ENCODE data around the gene SPRYD3.

GRCh38 chr12:53056901-53057300 is 22.3 kb downstream of the SPRYD3 start:
- TF ChIP-seq USF2 (IDR thresholded peaks at IDR 0.05; ENCODE audit: low read depth, low read length) (no peak), CTCF (conservative IDR thresholded peaks at IDR 0.05; ENCODE audit: low read depth, low read length) (no peak), POLR2A (IDR thresholded peaks at IDR 0.05; ENCODE audit: low read depth, low read length) (no peak), RCOR1 (IDR thresholded peaks at IDR 0.05; ENCODE audit: insufficient replicate concordance, low read length) (no peak), MXI1 (IDR thresholded peaks at IDR 0.05; ENCODE audit: borderline replicate concordance, low read depth, low read length) (no peak), ELK1 (IDR thresholded peaks at IDR 0.05; ENCODE audit: borderline replicate concordance, low read depth, low read length) (no peak)

All from IMR-90 (cell line).